HS-5 (cell line): Measurements from ENCODE around the gene KBTBD7.
"Not testable (repeated sequence)": the region's sequence is repeated elsewhere in the genome, so short reads cannot be mapped to it uniquely, and the experiment has no call there.

Experiments
- DNase-seq: peaks from one replicate; pipeline ENCODE4 v3.0.0-alpha.2; 2012; ENCODE audit warnings: low read depth

The KBTBD7 gene

DNA sequence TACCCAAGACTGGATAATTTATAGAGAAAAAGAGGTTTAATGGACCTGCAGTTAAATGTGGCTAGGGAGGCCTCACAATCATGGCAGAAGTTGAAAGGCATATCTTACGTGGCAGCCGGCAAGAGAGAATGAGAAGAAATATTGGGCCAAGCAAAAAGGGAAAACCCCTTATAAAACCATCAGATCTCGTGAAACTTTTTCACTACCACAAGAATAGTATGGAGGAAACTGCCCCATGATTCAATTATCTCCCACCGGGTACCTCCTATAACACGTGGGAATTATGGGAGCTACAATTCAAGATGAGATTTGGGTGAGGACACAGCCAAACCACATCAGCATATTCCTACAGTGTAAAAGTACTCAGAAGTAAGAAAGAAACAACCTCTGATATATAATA is 4.7 kb upstream of the KBTBD7 start:
- DNase-seq = no peak

DNA sequence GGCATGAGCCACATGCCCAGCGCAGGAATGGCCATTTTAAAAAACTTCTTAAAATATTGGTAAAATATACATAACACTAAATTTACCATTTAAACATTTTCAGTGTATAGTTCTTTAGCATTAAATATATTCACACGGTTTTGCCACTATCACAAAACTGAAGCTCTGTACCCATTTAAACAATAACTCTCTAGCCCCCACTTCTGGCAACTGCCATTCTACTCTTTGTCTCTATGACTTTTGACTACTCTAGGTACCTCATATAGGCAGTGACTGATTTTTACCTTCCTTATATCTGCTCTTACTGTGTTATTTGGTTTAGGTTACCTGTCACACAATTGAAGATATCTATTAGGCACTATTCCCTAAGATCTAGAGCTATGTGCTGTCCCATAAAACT is 2.3 kb upstream of the KBTBD7 start:
- DNase-seq = no peak

DNA sequence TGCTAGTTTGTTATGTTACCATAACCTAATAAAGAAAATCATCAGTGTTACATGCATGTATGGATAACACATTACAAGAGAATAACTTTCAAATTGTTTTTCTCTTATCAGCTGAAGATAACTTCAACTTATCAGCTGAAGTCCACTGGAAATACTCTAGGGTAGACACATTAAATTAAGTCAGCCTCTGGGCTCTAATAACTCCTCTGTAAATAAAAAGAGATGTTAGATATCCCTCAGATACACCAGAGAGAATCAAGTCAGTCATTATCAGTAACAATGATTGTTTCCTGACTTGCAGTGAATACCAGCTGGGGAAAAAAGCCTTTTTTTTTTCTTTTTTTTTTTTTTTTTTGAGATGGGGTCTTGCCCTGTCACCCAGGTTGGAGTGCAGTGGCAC is 1.6 kb upstream of the KBTBD7 start:
- DNase-seq = no peak

DNA sequence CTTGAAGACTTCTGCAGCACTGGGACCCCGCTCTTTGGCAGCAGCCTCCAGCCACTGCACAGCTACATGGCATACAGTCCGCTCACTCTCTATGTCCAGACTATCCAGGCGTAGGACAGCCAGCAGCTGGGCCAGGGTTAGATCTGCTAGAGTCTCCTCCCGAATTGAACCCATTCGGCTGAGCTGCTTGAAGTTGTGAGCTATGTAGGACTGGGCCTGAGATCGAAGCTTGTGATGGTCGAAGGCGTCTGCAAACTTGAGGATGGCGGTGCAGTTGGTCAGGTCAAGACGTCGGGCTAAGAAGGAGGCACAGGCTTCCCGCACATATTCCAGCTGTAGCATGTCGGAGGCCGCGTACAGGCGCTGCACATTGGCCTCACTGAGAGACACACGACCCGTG is 900 bp downstream of the KBTBD7 start:
- no peak for DNase-seq

- peak; percentile 38 for DNase-seq
These were observed 5.8 kb downstream of the KBTBD7 start for GRCh38 chr13:41188584-41188983.

- DNase-seq = no peak
These were observed 7.9 kb downstream of the KBTBD7 start for GRCh38 chr13:41186481-41186880.

- DNase-seq = no peak
These were observed 12.1 kb downstream of the KBTBD7 start for GRCh38 chr13:41182231-41182630.

- peak; percentile 42 for DNase-seq
These were observed 14.6 kb downstream of the KBTBD7 start for GRCh38 chr13:41179593-41180250.

DNA sequence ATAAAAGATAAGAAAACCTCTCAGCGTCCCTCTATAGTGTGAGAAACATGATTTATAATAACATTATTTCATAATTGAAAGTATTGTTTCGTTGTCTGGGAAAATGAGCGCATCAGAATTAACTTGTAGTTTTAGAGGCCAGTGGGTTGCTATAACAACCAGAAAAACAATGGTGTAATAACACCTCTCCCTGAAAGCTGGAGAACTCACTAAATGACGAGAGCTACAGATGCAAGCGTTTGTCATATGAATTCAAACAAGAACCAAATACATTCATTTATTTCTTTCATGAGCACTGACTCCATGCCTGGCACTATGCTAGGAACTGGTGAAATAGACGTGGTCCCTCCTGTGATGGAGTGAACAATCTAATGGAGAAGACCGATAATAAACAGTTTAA is 16.3 kb downstream of the KBTBD7 start:
- no peak for DNase-seq

- no peak for DNase-seq
These were observed 16.8 kb downstream of the KBTBD7 start for GRCh38 chr13:41177616-41178015.

GRCh38 chr13:41175576-41175975 is 18.8 kb downstream of the KBTBD7 start:
- not testable (repeated sequence) for DNase-seq

DNA sequence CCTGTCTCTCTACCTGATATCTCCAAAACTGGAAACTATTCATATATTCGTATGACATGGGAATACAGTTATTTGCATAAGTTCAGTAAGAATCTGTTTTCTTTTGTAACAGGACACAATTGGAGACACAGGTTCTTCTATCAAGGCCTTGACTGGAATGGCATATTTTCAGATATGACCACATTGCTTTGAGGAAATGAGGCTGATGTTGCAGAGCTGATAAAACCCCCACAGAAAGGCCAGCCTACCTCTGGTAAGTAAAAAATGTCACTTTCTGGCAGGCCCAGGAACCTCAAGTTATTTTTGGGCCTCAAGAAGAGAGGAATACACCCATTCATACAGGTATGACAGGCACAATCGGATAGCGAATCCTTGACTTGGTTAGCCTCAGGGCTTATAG is 32.2 kb downstream of the KBTBD7 start:
- DNase-seq = no peak

GRCh38 chr13:41159174-41159573 is 35.2 kb downstream of the KBTBD7 start:
- no peak for DNase-seq

DNA sequence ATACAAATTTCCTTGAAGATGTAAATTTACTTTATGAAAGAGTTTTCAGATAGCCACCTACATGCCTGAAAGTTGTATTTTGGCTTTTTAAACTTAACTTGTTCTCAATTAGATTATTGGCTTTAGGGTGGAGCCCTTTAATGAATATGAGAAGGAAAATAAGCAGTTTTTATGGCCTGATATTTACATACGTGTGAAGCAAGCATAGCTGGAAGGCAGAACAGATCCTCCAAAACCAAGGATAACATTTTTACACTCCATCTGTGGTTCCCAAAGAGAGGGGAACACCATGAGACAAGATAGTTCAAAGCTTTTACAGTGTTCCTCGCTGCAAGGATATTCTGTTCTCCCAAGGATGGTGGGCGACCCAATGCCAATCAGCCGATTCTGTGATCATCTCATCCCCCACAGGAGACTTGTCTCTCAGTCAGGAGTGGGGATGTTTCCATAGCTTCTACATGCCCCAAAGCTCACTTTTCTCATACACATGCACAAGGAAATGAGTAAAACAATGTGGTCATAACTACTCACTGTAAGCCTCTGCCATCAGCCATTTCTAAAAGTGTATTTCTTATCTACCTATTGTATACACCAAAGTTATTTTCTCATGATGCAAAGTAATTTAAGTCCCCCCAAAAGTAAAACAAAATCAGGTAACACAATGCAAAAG is 37.2 kb downstream of the KBTBD7 start:
- DNase-seq = no peak

DNA sequence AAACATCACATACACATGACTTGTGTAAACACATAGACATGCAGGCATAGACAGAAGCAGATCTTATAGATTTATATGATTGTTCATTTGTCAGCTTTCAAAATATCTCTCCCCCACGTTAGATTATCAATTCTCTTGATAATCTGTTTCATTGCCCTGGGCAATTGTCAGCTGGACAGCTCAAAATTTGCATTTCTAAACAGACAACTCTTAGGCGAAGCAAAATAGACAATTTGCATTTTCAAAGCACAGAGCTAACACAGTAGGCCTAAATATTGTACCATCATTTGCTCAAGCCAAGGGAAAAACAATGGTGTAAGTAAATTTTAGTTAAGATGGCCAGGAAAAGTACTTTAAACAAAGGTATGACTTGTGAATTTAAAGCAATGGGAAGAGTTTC is 37.7 kb downstream of the KBTBD7 start:
- DNase-seq = no peak

GRCh38 chr13:41154042-41154441 is 40.3 kb downstream of the KBTBD7 start:
- no peak for DNase-seq

- DNase-seq = no peak
These were observed 42.4 kb downstream of the KBTBD7 start for GRCh38 chr13:41152005-41152404.

DNA sequence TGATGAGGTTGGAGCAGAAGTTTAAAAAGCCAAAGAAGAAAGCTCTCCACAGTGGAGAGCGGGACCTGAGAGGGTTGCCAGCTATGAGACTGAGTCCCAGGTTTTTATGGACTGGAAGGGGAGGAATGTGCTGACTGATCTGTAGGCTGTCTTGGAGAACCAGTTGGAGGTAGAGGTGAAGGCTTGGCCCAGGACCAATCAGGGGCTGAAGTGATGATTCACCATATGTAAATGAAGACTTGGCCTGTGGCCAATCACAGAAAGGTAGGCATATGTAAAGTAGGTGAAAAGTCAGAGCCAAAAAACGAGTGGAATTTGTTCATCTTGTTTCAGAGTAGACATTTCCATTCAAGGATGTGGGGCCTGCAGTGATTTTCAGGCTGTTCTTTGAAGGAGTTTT is 44.3 kb downstream of the KBTBD7 start:
- no peak for DNase-seq

DNA sequence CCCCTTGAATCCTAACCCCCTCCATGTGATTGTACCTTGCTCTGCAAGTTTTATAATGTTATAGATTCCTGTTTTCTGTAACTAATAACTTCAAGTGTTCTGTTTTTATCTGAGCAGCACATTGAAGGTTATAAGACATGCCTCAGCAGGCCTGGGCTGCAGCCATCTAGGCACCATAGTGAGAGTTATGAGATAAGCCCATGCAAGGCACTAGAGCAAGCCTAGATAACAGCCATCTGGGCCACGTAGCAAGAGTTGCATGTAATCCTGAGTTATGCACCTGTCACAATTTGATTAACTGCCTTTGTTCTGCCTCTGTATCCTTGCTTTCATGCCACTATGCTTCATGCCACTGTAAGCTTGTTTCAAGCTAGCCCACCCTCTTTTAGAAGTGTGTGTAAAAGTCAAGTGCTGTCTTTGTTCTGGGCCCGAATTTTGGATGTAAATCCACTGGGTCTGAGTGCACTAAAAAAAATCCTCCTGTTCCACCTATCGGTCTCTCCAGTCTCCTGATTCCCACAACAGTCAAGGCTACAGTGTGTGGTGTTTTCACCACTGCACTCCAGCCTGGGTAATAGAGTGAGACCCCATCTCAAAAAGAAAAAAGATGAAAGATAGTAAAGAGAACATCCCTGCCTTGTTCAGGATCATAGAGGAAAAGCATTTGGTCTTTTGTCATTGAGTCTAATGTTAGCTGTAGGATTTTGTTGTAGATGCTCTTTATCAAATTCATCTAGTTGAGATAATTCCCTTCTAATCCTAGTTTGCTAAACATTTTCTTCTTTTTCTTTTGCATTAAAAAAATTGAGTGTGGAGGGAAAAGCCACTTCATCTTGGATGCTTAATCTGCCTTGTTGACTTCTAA is 45.7 kb downstream of the KBTBD7 start:
- no peak for DNase-seq

DNA sequence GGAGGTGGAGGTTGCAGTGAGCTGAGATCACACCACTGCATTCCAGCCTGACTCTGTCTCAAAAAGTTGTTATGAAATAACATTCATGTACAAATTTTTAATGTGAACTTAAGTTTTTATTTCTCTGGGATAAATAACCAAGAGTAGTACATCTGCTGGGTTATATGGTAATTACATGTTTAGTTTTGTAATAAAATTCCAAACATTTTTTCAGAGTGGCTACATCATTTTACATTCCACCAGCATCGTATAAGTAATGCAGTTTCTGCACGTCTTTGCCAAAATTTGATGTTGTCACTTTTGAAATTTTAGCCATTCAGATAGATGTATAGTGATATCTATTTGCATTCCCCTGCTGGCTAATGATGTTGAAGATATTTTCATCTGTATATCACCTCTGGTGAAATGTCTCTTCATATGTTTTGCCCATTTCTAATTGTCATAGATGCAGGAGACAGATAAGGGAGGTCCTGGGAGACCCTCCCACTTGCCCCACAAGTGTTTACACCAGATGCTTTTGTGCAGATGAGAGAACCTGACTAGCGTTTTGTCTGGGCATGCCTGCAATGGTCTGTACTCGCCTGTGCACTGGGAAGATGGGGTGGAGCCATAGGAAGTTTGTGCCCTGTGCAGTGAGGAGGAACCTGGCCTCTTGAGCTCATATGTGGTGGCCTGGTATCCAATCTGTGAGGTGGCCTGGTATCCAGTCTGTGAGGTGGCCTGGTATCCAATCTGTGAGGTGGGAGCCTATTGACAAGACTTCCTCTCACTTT is 49.0 kb downstream of the KBTBD7 start:
- DNase-seq = peak; percentile 42

GRCh38 chr13:41144576-41144975 is 49.8 kb downstream of the KBTBD7 start:
- no peak for DNase-seq
